ENCODE measurements around the gene PCGF5.

DNA sequence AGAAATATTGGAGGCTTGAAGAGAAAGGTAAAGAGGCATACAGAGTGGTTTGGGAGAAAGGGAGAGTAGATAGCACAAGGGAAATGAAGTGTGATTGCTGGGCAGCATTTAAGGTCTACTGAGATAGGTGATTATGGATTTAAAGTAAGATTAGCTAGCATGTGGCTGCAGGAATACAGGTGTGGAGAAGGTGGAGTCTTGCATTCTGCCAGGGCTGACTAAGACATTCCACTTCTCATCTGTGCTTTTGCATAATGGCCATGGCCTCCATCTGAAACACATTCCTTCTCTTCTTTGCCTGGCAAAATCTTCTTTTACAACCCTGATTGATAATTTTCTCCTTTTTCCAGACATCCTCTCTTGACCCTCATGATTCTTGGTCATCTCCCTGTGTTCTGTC lies 31.6 kb upstream of the PCGF5 start:
- TF ChIP-seq, protein P1, sequence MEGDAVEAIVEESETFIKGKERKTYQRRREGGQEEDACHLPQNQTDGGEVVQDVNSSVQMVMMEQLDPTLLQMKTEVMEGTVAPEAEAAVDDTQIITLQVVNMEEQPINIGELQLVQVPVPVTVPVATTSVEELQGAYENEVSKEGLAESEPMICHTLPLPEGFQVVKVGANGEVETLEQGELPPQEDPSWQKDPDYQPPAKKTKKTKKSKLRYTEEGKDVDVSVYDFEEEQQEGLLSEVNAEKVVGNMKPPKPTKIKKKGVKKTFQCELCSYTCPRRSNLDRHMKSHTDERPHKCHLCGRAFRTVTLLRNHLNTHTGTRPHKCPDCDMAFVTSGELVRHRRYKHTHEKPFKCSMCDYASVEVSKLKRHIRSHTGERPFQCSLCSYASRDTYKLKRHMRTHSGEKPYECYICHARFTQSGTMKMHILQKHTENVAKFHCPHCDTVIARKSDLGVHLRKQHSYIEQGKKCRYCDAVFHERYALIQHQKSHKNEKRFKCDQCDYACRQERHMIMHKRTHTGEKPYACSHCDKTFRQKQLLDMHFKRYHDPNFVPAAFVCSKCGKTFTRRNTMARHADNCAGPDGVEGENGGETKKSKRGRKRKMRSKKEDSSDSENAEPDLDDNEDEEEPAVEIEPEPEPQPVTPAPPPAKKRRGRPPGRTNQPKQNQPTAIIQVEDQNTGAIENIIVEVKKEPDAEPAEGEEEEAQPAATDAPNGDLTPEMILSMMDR (IDR thresholded peaks at IDR 0.05), result no peak
- TF ChIP-seq POLR2A (IDR thresholded peaks at IDR 0.05), result no peak

Measured in heart left ventricle (tissue), 13 donors.